NOMO-1 treated with dmso at 0.1 percent for 144 hours (cell line): Measurements from ENCODE around the gene ODAD2.
"Not testable (repeated sequence)": the region's sequence is repeated elsewhere in the genome, so short reads cannot be mapped to it uniquely, and the experiment has no call there.

ENCODE experiments used
- DNase-seq: peaks from one replicate; lab custom pipeline; 2025; ENCODE audit not compliant: unreplicated experiment; lab: John Stamatoyannopoulos, UW

Gene ODAD2, protein sequence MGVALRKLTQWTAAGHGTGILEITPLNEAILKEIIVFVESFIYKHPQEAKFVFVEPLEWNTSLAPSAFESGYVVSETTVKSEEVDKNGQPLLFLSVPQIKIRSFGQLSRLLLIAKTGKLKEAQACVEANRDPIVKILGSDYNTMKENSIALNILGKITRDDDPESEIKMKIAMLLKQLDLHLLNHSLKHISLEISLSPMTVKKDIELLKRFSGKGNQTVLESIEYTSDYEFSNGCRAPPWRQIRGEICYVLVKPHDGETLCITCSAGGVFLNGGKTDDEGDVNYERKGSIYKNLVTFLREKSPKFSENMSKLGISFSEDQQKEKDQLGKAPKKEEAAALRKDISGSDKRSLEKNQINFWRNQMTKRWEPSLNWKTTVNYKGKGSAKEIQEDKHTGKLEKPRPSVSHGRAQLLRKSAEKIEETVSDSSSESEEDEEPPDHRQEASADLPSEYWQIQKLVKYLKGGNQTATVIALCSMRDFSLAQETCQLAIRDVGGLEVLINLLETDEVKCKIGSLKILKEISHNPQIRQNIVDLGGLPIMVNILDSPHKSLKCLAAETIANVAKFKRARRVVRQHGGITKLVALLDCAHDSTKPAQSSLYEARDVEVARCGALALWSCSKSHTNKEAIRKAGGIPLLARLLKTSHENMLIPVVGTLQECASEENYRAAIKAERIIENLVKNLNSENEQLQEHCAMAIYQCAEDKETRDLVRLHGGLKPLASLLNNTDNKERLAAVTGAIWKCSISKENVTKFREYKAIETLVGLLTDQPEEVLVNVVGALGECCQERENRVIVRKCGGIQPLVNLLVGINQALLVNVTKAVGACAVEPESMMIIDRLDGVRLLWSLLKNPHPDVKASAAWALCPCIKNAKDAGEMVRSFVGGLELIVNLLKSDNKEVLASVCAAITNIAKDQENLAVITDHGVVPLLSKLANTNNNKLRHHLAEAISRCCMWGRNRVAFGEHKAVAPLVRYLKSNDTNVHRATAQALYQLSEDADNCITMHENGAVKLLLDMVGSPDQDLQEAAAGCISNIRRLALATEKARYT

DNA sequence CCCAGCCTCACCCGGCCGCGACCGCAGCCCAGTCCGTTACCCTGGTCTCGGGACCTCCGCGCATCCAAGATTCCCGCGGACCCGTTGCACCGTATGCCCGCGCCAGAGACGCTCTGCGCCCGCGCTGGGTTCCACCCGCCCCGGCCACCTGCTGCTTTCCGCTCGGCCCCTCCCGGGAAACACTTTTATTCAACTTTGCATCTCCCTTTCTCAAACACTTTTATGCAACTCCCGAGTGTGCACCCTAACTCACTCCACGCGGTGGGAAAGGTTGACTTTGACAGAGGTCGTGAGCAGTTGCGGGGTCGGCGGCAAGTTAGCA is at the start of gene ODAD2:
Gene ODAD2, minus strand, starts transcription at position 126 of the 322 bp plus-strand sequence. CDS start 3,937 bp downstream, outside the sequence.
- no peak for DNase-seq

DNA sequence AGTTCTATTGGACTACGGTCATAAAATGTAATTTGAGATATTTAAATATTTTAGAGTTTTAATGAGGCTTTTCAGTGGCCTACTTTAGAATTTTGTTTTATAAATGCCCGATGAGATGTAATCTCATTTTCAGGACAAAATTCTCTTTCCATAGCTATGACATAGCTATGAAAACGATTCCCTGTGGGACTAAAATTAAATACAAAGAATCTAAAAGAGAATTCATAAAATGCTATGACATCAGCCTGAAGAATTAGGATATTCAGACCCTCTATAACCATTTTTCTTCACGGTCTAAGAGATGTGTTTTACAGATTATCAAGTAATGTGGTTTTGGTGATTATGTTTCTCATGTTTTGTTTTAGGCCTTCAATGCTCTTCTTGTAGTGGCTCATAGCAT is 48.2 kb upstream of the ODAD2 start:
- DNase-seq, result no peak

DNA sequence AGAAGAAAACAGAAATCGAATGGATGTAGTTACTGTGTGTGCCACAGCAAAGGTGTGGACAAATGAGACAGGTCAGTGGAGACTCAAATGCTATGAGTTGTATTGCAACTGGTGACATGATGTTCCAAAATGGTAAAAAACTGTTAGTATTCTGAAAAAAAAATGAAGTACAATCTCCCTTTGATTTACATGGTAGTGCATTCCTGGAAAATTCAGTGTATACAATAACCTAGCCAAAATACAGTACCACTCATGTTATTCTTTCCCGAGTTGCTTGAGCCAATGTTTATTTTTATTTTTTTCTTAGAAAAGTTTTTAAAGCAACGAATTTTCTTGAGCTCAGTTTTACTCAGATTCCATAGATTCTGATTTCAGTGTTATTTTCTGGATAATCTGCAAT is 47.7 kb upstream of the ODAD2 start:
- no peak for DNase-seq

DNA sequence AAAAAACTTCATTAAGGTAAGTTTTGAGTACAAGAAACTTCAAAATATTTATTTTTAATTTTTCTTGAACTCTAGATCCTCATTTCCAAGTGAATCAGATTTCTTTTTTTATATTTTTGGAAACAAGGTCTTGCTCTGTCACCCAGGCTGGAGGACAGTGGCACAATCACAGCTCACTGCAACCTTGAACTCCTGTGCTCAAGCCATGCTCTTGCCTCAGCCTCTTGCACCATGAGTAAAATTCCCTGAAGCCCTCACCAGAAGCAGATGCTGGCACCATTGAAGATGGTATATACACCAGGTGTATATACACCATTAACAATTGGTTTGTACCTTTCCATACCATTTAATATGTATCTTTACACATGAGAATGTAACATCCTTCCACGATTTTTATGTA is 45.1 kb upstream of the ODAD2 start:
- no peak for DNase-seq

DNA sequence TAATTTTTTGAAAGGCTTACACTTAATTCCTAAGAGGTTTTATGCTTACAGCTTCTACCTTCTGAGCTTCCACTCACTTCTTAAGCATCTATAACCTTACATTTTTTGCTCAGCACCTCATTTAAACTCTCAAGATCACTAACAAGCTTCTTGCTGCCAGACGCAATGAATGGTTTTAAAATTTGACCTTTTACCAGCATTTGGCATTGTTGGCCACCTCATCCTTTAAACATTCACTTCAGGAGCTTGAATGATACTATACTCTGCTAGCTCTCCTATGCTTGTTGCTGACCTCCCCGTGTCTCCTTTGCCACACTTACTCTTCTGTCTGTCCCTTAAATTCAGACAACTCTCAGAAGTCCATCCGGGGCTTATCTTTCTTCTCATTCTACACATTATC is 37.7 kb upstream of the ODAD2 start:
- no peak for DNase-seq

DNA sequence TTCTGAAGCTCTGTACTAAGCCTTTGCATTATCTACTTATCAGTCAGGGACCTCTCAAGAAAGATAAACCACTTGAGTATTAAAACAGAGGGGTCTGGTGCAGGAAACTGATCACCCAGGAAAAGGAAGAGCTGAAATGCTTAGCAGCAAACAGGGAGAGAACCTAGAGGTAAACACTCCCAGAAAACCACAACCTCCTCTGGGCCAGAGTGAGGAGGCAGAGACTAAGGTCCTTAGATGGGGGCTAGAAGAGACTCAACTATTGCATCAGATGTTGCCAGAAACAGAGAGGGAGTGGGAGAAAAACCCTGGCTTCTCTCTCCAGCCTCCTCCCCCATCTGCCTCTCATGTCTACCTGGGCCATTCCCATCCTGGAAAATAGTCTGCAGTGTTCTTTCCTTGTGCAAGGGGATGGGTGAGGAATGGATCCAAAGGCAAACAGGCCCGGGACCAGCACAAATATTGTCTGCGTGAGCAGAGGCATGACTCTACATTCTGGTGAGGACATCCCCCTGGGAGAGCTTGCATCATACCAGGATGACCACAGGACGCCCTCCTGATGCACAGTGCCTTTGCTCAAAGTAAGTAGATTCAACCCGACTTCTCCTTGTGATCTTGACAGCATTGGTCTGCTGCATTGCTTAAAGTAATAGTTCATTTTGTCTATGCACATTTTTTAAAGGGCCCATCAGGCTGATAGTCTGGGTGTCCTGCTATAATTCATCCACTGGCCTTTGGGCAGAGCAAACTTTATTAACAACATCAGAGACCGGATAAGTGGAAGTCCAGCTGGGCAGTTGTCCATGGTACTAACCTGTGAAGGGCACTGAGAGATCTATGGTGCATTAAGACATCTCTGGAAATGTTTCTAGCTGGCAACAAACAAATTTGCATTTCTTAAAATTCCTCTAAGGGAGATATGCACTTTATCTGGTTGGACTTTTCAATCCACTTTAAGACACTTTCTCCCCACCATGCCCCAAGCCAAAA is 22.4 kb upstream of the ODAD2 start:
- DNase-seq, result no peak

DNA sequence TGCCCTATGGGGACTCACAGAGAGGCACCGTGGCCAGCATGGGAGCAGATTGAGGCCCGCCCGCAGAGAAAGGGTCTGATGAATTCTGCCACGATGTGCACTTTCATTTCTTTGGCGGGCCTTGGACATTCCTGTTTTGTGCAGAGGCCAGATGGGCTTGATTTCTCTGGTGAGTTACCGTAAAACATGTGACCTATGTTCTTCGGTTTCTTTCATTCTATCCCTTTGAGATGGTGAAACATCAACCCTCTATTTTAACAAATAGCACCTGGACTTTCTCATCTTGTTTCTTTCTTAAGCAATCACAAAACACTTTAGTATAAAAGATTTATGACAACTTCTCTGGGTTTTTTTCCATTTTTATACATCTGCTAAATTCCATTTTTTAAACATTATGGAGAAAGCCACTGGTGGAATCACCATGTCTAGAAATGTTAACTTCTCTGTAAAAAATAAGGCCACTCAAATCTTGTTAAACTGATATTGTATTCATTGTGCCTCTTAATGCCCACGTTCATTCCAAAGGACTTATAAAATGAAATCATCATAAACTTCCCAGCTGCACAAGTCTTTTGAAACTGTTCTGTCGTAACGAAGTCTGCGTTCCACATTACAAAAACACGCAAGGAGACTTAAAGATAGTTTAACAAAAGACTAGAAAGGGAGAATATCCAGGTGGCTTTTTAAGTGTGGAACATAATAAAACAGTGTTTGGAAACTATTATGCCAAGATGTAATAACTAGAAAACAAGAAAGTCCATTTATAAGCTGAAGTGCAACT is 21.4 kb upstream of the ODAD2 start:
- DNase-seq, result no peak

DNA sequence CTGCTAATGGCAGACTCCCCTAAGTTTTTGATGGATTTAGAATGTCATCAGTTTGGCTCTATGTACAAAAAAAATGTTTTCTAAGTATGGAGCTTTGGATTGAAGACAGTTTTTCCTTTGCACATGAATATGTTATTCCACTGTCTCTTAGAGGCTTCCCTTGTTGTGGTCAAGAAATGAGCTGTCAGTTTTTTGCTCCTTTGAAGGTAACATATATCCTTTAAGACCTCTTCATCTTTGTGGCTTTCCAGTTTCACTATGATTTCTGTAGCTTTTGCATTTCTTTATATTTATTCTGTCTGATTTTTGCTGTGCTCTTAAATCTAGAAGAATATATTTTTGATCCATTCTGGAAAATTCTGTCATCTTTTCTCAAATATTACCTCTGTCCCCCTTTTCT is 15.8 kb upstream of the ODAD2 start:
- no peak for DNase-seq

DNA sequence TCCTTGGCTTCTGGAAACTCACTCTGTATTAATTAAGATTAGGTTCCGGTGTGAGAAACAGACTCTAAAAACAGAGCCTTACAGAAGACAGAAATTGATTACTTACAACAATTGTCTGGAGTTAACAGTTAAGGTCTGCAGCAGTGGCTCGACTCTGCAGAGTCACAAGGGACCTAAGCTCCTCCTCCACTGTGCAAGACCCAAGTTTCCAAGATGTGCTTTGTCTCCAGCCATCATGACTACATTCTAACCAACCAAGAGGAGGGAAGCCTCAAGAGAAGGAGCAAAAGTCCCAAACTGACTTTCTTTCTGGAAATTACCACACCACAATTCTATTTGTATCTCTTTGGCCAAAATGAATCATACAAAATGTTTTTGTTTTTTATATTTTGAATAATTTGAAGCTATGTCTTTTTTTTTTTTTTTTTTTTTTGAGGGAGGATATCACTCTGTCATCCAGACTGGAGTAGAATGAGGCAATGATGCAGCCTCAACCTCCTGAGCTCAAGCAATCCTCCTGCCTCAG is 14.2 kb upstream of the ODAD2 start:
- DNase-seq, result no peak

DNA sequence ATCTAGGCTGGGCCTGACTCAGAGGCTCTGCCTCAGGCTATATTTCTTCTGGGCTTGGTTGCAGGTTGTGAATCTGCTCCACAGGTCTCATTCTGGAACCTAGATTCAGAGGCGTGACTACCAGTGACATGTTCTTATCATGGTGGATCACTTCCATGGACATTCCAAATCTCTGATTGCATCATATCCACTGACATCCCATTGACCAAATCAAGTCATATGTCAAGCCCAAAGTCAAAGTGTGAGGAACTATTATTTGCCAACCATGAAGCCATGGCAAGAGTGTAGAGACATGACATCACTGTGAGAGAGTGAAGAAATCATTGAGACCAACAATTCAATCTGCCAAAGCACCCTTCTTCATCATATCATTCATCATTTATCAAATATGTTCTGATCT is 11.9 kb upstream of the ODAD2 start:
- no peak for DNase-seq

DNA sequence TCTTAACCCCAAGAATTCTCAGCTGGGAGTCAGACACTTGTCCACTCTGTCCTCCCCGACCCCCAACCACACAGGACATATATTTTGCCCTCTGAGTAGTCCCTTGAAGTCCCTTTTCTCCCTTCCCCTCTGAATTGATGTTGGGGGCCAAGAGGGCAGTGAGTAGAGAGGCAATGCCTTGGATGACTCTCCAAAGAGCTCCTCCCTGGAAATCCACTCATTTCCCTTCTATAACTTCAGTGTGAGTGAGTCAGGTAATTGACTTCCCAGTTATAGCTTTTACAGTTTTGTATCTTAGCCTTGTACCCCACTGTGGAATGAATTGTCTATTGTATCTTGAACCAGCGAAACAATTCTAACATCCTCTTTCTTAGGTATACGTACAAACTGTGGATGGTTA is 9.2 kb upstream of the ODAD2 start:
- no peak for DNase-seq

DNA sequence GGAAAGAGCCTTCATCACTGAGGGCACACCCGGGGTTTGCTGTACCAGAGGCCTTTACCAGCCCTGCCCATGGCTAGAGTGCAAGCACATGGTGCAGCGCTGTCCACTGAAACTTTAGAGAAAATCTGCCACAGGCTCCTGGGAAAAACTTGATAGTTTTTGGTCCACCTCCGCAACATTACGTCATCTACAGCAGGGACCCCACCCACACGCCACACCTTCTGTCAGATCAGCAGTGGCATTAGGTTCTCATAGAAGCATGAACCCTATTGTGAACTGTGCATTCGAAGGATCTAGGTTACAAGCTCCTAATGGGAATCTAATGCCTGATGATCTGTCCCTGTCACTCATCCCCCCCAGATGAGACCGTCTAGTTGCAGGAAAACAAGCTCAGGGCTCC is 2.5 kb upstream of the ODAD2 start:
- no peak for DNase-seq

DNA sequence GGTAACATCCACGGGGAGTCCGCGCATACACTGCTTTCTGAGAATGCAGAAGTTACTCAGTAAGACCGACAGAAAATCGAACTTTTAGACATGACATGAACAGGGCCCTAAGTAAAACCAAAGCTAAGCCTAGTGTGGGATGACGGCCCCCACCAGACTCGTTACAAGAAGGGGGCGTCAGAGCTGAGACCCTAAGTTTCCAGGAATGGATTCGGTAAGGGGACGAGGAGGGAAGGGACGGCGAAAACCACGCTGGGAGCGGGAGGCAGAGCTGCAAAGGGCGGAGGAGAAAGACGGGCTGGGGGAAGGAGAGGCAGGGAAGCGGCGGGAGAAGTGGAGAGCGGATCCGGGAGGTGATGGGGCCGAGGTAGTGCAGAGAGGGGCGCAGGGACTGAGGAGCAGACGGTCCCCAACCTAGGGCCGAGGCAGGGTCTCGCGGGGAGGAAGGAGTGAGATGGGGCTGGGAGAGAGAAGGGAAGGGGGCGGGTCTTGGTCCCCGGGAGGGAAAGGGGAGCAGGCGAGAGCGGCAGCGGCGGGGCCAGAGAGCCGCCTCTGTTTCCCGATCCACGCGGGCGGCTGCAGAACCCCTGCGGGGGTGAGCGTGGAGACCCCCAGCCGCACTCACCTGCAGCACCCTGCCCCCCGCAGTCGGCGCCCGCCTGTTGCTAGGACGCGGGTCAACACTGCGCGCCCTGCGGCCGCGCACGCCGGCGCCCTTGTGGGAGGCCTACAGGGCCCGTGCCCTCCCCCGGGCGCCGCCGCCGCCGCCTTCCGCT is 513 bp downstream of the ODAD2 start:
- no peak for DNase-seq

DNA sequence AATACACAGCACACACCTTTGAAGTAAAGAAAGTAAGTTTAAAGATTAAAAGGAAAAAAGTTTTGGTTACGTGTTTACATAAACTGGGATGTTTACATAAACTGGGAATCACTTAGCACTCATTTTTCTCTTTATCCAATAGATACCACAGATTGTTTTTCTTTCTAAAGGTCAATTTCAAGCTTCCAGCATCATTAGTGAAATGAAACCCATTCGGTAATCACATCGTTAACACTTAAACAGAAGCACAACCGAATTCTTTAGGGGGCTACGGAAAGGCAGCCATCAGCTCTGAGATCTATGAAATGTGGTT is 1.1 kb downstream of the ODAD2 start:
- no peak for DNase-seq

DNA sequence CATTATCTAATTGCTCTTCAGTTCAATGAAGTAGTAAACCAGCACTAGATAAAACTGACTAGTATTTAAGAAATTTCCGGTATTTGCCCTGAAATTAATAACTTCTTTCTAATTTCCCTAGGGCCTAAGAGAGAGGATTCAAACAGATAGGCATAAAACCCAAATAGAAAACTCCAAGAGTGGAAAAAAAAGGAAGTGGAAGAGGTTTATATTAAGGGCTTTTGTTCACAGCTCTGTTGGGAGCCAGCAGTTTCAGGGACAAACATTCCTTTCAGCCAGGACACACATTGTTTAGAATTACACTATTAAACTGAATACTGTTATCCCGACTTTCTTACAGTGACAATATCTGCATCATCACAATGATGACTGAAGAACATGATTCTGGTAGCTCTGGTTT is 3.6 kb downstream of the ODAD2 start:
- no peak for DNase-seq

DNA sequence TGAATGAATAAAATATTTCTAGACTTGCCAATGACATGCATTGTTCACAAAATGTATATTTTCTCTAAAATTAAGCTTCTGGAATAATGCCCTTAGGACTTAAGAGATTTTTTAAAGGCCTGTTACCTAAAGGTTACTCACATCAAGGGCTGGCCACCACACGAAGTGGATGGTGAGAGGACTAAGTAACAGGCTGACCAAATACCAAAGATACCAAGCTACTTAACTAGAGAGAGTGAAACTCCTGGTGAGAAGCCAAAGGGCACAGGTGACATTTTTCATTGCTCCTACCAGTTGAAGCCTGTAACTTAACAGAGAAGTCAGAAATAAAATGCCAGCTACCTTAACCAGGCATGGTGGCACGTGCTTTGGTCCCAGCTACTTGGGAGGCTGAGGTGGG is 9.5 kb downstream of the ODAD2 start:
- DNase-seq, result not testable (repeated sequence)

DNA sequence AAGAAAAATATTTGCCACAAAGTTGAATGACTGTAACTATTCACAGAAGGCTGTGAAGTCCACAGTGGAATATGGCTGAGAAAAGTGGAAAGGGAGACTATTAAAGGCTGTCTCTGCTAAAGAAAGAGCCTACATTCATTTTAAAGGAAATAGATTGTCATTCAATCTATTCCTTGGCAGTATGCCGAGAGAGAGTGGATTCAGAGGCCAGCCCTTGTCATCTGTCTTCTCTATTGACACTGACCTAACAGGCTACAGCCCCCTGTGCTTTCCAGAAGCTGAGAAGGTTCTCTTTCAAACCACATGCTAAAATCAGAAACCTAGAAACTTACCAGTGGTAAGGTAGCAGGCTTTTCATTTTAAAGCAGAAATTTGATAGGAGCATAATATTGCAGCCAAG is 12.1 kb downstream of the ODAD2 start:
- DNase-seq, result no peak

DNA sequence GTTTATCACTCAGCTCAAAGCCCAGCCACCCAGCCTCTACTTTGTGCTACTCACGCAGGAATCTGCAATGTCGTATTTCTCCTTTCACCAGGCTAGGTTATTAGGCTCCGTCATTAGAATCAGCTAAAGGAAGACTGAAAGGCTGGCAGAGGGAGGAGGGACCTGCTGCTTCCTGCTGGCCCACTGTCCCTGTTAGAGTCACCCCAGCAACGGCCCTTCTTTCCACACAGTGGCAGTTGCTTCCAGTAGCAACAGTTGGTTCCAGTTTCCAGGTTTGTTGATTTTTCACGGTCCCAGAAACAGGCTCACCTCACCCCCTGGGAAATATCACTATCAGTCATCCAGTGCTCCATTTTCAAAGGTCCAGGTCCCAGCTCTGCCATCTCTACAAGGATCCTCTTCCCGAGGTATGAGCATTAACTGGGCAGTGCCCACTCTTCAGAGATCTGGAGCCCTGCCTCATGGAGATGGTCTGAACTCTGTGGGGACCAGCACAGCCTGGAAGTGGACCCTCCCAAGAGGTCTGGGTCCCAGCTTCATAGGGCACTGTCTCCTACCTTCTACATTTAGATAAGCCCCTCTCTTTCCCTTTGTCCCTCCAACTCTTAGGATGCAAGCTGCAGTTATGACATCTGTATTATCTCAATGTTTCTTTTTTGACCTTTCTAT is 15.9 kb downstream of the ODAD2 start:
- DNase-seq, result no peak

DNA sequence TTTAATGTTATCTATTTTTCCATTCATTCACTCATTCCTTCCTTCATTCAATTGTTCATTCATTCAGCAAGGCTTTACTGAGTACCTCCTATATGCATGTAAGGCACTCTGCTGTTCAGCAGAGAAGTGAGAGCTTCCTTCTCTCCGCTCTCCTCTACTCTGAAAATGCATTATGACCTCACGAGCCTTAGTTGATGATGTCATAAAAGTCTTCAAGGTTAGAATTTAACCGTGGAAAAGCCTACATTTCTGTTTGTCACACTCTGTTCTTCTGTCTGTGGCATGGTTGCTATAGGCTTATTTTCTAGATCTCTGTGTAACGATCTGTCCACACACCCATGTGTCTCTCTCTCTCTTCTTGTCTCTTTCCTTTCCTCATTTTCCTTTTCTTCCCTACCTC is 17.1 kb downstream of the ODAD2 start:
- no peak for DNase-seq
